Measurements from ENCODE around the gene EPS8. TPM values are rescaled to one million over a fixed set of nuclear protein-coding genes. Genes with fewer than 3 reads are reported as not detected.

EPS8 gene
- total RNA-seq, 4 donors from 2014 or later: 54.4 to 120 (median 78.7) TPM

DNA sequence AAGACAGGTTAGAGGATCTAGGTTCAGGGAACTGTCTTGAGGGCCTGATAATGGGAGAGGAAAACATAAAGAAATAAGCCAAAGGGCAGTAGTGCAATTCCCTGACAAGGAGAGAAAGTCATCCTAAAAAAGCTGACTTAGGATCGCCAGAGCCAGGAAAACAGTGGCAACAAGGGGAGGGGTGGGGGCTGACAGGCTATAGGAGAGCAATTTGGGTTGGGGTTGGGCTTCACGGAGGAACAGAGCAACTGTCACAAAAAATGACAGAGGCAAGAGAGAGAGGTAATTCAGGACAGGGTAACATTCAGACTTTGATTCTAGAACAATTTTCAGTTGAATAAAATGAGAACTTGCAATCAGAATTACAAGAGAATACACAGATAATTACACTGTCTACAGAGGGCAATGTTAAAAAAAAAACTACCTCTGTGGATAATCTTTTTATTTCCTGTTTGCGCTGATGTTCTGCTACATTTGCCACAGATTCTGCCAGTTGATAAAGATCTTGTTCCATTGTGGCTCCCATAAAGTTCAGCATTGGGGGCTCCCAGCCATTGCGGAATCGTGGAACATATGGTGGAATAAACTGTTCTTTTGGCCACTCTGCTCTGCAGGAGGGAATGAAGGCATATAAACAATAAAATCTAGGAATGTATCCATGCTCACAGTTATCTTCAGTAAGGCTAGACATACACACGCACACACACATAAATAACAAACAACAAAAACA is 138.6 kb downstream of the EPS8 start:
- Histone ChIP-seq H3K27me3 (no peaks in the 10 kb centered on the region), H3K27ac (replicated peaks in 1 of 4) (no peak overlapping the region), H3K9me3 (no peaks in the 10 kb centered on the region), H3K4me1 (no peaks in the 10 kb centered on the region), H3K4me3 (no peak overlapping the region), H3K36me3 (peaks cover 0 to 33% (median 19%) of the 10 kb centered on the region in 4 donors)
- intact Hi-C loops (cut with DNase I): no loop called here
- TF ChIP-seq, protein P1, sequence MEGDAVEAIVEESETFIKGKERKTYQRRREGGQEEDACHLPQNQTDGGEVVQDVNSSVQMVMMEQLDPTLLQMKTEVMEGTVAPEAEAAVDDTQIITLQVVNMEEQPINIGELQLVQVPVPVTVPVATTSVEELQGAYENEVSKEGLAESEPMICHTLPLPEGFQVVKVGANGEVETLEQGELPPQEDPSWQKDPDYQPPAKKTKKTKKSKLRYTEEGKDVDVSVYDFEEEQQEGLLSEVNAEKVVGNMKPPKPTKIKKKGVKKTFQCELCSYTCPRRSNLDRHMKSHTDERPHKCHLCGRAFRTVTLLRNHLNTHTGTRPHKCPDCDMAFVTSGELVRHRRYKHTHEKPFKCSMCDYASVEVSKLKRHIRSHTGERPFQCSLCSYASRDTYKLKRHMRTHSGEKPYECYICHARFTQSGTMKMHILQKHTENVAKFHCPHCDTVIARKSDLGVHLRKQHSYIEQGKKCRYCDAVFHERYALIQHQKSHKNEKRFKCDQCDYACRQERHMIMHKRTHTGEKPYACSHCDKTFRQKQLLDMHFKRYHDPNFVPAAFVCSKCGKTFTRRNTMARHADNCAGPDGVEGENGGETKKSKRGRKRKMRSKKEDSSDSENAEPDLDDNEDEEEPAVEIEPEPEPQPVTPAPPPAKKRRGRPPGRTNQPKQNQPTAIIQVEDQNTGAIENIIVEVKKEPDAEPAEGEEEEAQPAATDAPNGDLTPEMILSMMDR (IDR thresholded peaks at IDR 0.05): no peak
- no peak for TF ChIP-seq POLR2A (IDR thresholded peaks at IDR 0.05; ENCODE audit: low read depth)
- no peak for TF ChIP-seq EP300 (IDR thresholded peaks at IDR 0.05)
- TF ChIP-seq POLR2AphosphoS5 (IDR thresholded peaks at IDR 0.05): no peak
- DNase-seq (ENCODE audit: extremely low spot score): no peak
- WGBS: 84% methylated on average over 6 of the region's 6 CpGs

DNA sequence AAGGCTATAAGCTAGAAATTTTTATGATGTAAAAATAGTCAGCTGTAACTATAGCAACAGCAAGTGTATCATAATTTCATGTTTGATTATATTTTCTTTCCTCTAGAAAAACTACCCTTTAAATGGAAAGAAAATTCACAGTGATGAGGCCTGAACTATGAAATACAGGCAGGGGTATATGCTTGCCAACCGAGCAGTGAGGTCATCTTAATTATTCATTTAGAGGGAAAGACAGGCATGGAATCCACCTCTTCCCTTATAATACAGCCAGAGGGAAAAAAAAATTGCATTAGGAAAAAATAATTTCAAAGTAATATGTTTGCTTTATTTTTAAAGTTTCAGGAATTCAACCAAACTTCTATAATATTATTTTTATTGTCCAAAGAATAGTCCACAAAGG is 139.8 kb downstream of the EPS8 start:
- no peaks in the 10 kb centered on the region for H3K27me3 ChIP-seq
- no peak overlapping the region for H3K27ac ChIP-seq (replicated peaks in 1 of 4)
- TF ChIP-seq, protein P1 (IDR thresholded peaks at IDR 0.05): no peak
- TF ChIP-seq POLR2A (IDR thresholded peaks at IDR 0.05; ENCODE audit: low read depth): no peak
- no peak for TF ChIP-seq POLR2AphosphoS5 (IDR thresholded peaks at IDR 0.05)
- TF ChIP-seq EP300 (IDR thresholded peaks at IDR 0.05): no peak
- no peak overlapping the region for H3K4me3 ChIP-seq
- H3K36me3 ChIP-seq: peaks cover 1 to 27% (median 13%) of the 10 kb centered on the region in 4 donors
- intact Hi-C loops (cut with DNase I): no loop called here
- H3K9me3 ChIP-seq: no peaks in the 10 kb centered on the region
- no peaks in the 10 kb centered on the region for H3K4me1 ChIP-seq
- WGBS: 44% methylated on average over 1 of the region's 1 CpG
- DNase-seq (ENCODE audit: extremely low spot score): no peak

DNA sequence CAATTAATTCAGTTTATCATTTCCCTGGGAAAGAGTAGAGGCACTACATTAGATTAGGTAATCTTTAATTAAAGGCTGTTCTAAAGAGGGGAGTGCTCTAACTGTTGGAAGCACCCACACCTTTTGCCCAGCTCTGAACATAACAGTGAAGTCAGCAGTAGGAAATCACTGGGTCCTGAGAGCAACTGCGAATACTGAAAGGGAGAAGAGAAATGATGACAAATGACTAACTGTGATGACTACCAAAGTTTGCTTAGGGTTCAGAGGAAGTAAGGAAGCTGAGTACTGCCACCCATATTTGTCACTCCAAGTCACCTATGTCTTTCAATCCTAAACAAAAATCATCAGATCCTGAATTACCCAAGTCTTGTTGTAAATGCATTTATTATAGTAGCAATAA is 140.6 kb downstream of the EPS8 start:
- TF ChIP-seq POLR2A (IDR thresholded peaks at IDR 0.05; ENCODE audit: low read depth) (no peak), EP300 (IDR thresholded peaks at IDR 0.05) (no peak), POLR2AphosphoS5 (IDR thresholded peaks at IDR 0.05) (no peak)
- TF ChIP-seq, protein P1 (IDR thresholded peaks at IDR 0.05): no peak
- Histone ChIP-seq H3K27me3 (no peaks in the 10 kb centered on the region), H3K4me3 (no peak overlapping the region), H3K27ac (replicated peaks in 1 of 4) (no peak overlapping the region), H3K36me3 (peaks cover 2 to 25% (median 10%) of the 10 kb centered on the region in 4 donors), H3K4me1 (no peaks in the 10 kb centered on the region), H3K9me3 (no peaks in the 10 kb centered on the region)
- no peak for DNase-seq (ENCODE audit: extremely low spot score)
- intact Hi-C loops (cut with DNase I): no loop called here
- WGBS: 84% methylated on average over 1 of the region's 1 CpG

DNA sequence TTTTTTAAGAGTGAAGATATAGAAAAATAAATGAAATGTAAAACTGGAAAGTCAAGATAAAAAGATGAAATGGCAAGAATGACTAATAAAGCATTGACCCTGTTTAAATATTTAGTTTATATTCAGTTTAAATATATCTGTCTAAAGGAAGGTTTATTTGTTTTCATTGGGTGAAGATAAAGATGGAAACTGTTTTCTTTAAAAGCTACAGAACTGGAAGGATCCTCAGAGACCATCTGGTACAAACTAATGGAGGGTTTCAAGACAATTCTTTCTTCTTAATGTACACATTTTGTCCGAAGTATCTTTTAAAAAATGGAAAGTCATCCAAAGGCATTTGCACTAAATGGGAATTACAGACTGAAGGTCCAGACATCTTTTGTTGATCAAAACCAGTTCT is 142.6 kb downstream of the EPS8 start:
- no peak for DNase-seq (ENCODE audit: extremely low spot score)
- no peak for TF ChIP-seq POLR2A (IDR thresholded peaks at IDR 0.05; ENCODE audit: low read depth)
- TF ChIP-seq, protein P1 (IDR thresholded peaks at IDR 0.05): no peak
- TF ChIP-seq POLR2AphosphoS5 (IDR thresholded peaks at IDR 0.05): no peak
- TF ChIP-seq EP300 (IDR thresholded peaks at IDR 0.05): no peak
- no peak overlapping the region for H3K27ac ChIP-seq (replicated peaks in 1 of 4)
- intact Hi-C loops (cut with DNase I): no loop called here
- 0% methylated on average over 1 of the region's 1 CpG for WGBS
- no peak overlapping the region for H3K4me3 ChIP-seq
- no peaks in the 10 kb centered on the region for H3K27me3 ChIP-seq
- peaks cover 0 to 22% (median 10%) of the 10 kb centered on the region in 4 donors for H3K36me3 ChIP-seq
- no peaks in the 10 kb centered on the region for H3K4me1 ChIP-seq
- no peaks in the 10 kb centered on the region for H3K9me3 ChIP-seq

DNA sequence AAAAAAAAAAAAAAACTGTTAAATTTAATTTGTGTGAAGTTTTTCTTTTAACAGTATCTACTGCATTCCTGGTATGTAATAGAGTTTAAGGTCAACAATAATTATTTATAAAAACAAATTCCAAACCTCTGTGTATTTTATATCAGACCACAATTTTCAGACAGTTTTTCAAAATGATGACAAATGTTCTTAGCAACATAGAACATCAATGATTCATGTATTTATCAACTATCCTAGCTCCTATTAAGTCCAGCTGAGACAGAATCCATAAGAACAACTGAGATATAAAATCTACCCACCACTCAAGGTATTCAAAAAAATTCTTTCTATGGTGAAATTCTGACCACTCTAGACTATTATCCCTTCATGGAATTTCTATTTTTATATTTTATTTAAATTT is 144.5 kb downstream of the EPS8 start:
- H3K9me3 ChIP-seq: no peaks in the 10 kb centered on the region
- H3K27ac ChIP-seq (replicated peaks in 1 of 4): no peak overlapping the region
- H3K36me3 ChIP-seq: peaks cover 4 to 31% (median 20%) of the 10 kb centered on the region in 4 donors
- H3K27me3 ChIP-seq: no peaks in the 10 kb centered on the region
- no peaks in the 10 kb centered on the region for H3K4me1 ChIP-seq
- TF ChIP-seq POLR2AphosphoS5 (IDR thresholded peaks at IDR 0.05): no peak
- TF ChIP-seq POLR2A (IDR thresholded peaks at IDR 0.05; ENCODE audit: low read depth): no peak
- no peak for TF ChIP-seq EP300 (IDR thresholded peaks at IDR 0.05)
- TF ChIP-seq, protein P1 (IDR thresholded peaks at IDR 0.05): no peak
- no peak overlapping the region for H3K4me3 ChIP-seq
- intact Hi-C loops (cut with DNase I): no loop called here
- DNase-seq (ENCODE audit: extremely low spot score): no peak
